BLaER1 treated with 17β-estradiol and CSF1 and Interleukin-3, amounts not matched to agents 10 nM and 100 nM (cell line): ENCODE results near the gene RHOXF2.

Experiments
- H3K27ac ChIP-seq, 11 experiments: shearing (Covaris generic); formaldehyde crosslinking; 2 replicates each; pipeline ENCODE4 v1.8.1; 2022
- H3K27me3 ChIP-seq, 11 experiments: shearing (Covaris generic); formaldehyde crosslinking; 2 replicates each; pipeline ENCODE4 v1.8.1; 2022
- H3K36me3 ChIP-seq, 11 experiments: shearing (Covaris generic); formaldehyde crosslinking; 2 replicates each; pipeline ENCODE4 v1.8.1; 2022
- H3K4me1 ChIP-seq, 10 experiments: shearing (Covaris generic); formaldehyde crosslinking; 2 replicates each; pipeline ENCODE4 v1.8.1; 2022
- H3K4me2 ChIP-seq, 11 experiments: shearing (Covaris generic); formaldehyde crosslinking; 2 replicates each; pipeline ENCODE4 v1.8.1; 2022
- H3K4me3 ChIP-seq, 10 experiments: shearing (Covaris generic); formaldehyde crosslinking; 2 replicates each; pipeline ENCODE4 v1.8.1; 2022
- H3K9ac ChIP-seq, 11 experiments: shearing (Covaris generic); formaldehyde crosslinking; 2 replicates each; pipeline ENCODE4 v1.8.1; 2022
- H3K9me3 ChIP-seq, 11 experiments: shearing (Covaris generic); formaldehyde crosslinking; replicated peaks in 1 of 11; 2 replicates each; pipeline ENCODE4 v1.8.1; 2022
- H4K20me1 ChIP-seq, 11 experiments: shearing (Covaris generic); formaldehyde crosslinking; 2 replicates each; pipeline ENCODE4 v1.8.1; 2022
- Cebpa-rat ChIP-seq, 11 experiments: shearing (Covaris generic); IDR thresholded peaks; 2 replicates each; pipeline ENCODE4 v1.8.1; 2022

Gene RHOXF2

GRCh38 chrX:120200851-120201250 is 42.4 kb downstream of the RHOXF2 start:
- Histone ChIP-seq H3K36me3 (no peaks in the 10 kb centered on the region), H3K9me3 (no peaks in the 10 kb centered on the region), H3K4me2 (no peak overlapping the region), H3K27ac (no peak overlapping the region), H3K4me1 (peaks cover 0 to 8% (median 0%) of the 10 kb centered on the region in 10 experiments; a peak in 2 of 20 replicates), H3K4me3 (no peak overlapping the region), H3K27me3 (no peaks in the 10 kb centered on the region), H4K20me1 (no peaks in the 10 kb centered on the region), H3K9ac (no peak overlapping the region)
- no peak for TF ChIP-seq Cebpa-rat (IDR thresholded peaks at IDR 0.05)

- H3K27ac ChIP-seq = no peak overlapping the region
- no peak overlapping the region for H3K9ac ChIP-seq
- no peaks in the 10 kb centered on the region for H4K20me1 ChIP-seq
- no peak overlapping the region for H3K4me3 ChIP-seq
- H3K27me3 ChIP-seq = no peaks in the 10 kb centered on the region
- H3K9me3 ChIP-seq = no peaks in the 10 kb centered on the region
- H3K4me2 ChIP-seq = no peak overlapping the region
- no peaks in the 10 kb centered on the region for H3K36me3 ChIP-seq
- no peak for TF ChIP-seq Cebpa-rat (IDR thresholded peaks at IDR 0.05)
- peaks cover 0 to 4% (median 0%) of the 10 kb centered on the region in 10 experiments; a peak in 1 of 20 replicates for H3K4me1 ChIP-seq
Observed at GRCh38 chrX:120205816-120206753, 47.7 kb downstream of the RHOXF2 start.

GRCh38 chrX:120207009-120207605 is 48.7 kb downstream of the RHOXF2 start:
- Histone ChIP-seq H3K9ac (no peak overlapping the region), H3K27ac (no peak overlapping the region), H3K4me3 (no peak overlapping the region), H3K4me1 (peaks cover 0 to 4% (median 0%) of the 10 kb centered on the region in 10 experiments; a peak in 1 of 20 replicates), H3K27me3 (no peaks in the 10 kb centered on the region), H3K36me3 (no peaks in the 10 kb centered on the region), H3K9me3 (no peaks in the 10 kb centered on the region), H4K20me1 (no peaks in the 10 kb centered on the region), H3K4me2 (no peak overlapping the region)
- no peak for TF ChIP-seq Cebpa-rat (IDR thresholded peaks at IDR 0.05)

GRCh38 chrX:120213438-120214265 is 55.2 kb downstream of the RHOXF2 start:
- Histone ChIP-seq H3K9ac (no peak overlapping the region), H3K27me3 (no peaks in the 10 kb centered on the region), H3K4me3 (no peak overlapping the region), H3K27ac (no peak overlapping the region), H3K36me3 (no peaks in the 10 kb centered on the region), H3K4me2 (no peak overlapping the region), H3K4me1 (no peaks in the 10 kb centered on the region), H4K20me1 (no peaks in the 10 kb centered on the region), H3K9me3 (no peaks in the 10 kb centered on the region)
- no peak for TF ChIP-seq Cebpa-rat (IDR thresholded peaks at IDR 0.05)
